ENCODE data around the gene PLCL2.
A peak's percentile ranks its signal among the peaks of the same experiment; 100 is the strongest.

Gene PLCL2

GRCh38 chr3:17052363-17052762, 167.6 kb downstream of the PLCL2 start:
- DNase-seq, result no peak

DNA sequence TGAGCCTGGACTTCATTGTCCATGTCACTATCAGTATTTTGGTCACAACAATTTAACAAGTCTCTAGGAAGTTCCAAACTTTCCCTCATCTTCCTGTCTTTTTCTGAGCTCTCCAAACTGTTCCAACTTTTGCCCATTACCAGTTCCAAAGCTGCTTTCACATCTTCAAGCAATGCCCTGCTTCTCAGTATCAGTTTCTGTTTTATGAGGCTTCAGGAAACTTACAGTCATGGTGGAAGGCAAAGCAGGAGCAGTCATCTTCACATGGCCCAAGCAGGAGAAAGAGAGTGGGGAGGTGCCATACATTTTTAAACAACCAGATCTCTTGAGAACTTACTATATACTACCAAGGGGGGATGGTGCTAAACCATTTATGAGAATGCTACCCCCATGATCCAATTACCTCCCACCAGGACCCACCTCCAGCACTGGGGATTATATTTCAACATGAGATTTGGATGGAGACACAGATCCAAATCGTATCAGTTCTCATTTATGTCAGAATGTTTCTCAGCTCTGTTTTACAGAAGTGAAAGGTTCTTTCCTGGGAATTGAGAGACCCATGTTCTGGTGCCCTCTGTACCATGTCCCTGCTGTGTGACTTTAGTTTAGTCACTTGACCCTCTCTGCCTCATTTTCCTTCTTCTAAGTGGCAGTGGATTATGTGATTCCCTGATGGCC, 169.7 kb downstream of the PLCL2 start:
- DNase-seq, result no peak

- no peak for DNase-seq
Measured at GRCh38 chr3:17054982-17055343, 170.2 kb downstream of the PLCL2 start.

GRCh38 chr3:17055374-17056276, 170.9 kb downstream of the PLCL2 start:
- DNase-seq, result no peak

GRCh38 chr3:17057321-17057720, 172.6 kb downstream of the PLCL2 start:
- DNase-seq, result no peak

DNA sequence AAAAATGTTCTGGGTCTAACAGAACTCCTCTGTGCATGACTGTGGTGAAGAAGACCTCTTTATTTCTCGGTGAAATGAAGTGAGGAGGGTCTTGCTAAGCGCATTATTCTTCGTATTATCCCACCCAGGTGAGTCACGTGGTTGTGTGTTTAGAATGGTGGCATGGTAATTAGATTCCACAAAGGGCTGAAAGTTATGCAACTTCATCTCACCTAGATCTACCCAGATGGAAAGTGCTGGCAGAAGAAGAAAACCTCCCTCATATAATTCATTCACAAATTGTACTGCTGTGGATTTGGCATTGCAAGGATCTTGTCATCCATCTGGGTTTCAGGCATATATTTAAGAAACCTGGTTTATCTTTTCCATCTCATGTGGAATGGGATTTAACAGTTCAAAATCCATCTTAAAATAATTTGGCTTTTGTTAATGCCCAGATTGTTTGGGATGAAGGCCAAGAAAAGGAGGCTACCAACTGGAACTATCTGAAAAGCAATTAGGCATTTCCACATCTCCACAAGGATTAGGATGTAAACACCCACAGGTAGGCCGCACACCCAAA, 175.3 kb downstream of the PLCL2 start:
- DNase-seq, result no peak

DNA sequence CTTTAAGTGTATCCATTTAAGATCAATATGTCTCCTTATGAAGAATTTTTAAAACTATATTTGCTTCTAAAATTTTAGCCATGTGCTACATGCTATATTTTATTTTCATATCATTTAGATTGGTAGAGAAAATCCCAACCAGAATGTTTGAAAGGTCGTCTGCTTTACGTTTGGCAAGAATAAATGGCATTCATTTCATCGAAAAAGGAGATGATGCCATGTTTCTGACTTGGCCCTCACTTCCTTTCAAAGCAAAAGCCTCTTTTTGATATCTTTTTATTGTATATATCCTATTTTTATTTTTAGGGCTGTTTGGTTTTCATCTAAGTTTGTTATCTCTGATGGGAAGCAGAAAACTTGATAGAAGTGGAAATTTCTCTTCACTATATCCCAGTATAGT, 176.2 kb downstream of the PLCL2 start:
- DNase-seq, result no peak

GRCh38 chr3:17062736-17063135, 178.0 kb downstream of the PLCL2 start:
- DNase-seq, result no peak

GRCh38 chr3:17063596-17063995, 178.8 kb downstream of the PLCL2 start:
- DNase-seq, result no peak

GRCh38 chr3:17065315-17065714, 180.6 kb downstream of the PLCL2 start:
- DNase-seq, result no peak

DNA sequence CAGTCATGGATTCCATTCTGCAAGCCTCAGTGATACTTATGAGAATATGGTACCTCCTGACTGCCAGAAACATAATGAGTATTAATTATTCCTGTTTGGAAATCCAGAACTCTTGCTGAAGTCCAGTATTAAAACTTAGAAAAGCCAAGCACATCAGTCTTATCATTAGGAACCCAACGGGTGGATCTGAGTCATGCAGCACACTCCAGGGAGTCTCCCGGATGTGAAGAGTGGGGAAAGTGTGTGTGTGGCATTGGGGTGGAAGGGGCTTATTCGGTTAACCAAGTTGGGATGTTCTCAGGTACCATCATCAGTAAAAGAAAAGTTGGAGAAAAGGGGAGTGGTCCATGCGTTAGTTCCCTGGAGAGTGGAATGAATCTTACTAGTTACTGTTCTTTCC, 181.1 kb downstream of the PLCL2 start:
- no peak for DNase-seq

DNA sequence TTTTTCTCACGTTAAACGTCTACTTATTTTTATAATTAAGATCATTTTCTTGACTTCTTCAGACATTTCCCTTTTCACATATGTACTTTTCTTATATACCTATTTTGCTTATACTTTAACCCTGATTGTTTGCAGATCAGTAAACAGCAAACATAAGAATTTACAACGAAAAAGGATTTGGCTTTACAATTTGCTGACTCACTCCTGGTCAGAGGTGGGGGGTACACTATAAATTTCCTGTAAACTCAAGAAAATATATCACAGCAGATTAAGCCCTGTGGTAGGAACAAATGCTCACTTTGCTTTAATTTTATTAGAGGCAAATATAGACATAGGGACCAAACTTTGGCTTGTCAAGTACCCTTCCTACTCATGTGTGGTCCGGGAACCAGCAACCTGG, 185.0 kb downstream of the PLCL2 start:
- no peak for DNase-seq

- peak; percentile 71 for DNase-seq
Measured at GRCh38 chr3:17070161-17070959, 185.6 kb downstream of the PLCL2 start.

DNA sequence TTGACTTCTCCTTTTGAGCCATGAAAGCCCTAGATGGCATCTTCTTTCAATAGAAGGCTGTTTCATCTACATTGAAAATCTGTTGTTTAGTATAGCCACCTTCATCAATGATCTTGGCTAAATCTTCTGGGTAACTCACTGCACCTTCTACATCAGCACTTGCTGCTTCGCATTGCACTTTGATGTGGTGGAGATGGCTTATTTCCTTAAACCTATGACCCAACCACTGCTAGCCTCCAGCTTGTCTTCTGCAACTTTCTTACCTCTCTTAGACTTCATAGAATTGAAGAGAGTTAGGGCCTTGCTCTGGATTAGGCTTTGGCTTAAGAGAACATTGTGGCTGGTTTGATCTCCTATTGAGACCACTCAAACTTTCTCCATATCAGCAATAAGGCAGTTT, 189.8 kb downstream of the PLCL2 start:
- DNase-seq, result no peak

DNA sequence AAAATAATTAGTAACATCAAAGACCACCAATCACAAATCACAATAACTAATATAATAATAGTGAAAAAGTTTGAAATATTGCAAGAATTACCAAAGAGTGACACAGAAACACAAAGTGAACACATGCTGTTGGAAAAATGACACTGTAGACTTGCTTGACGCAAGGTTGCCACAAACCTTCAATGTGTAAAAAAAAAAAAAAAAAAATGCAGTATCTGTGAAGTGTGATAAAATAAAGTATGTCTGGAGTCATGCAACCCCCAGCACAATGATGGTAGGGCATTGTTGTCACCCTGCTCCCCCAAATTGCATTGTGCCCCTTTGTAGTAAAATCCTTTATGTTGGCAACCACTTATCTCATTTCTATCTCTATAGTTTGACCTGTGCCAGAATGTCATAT, 190.6 kb downstream of the PLCL2 start:
- no peak for DNase-seq

DNA sequence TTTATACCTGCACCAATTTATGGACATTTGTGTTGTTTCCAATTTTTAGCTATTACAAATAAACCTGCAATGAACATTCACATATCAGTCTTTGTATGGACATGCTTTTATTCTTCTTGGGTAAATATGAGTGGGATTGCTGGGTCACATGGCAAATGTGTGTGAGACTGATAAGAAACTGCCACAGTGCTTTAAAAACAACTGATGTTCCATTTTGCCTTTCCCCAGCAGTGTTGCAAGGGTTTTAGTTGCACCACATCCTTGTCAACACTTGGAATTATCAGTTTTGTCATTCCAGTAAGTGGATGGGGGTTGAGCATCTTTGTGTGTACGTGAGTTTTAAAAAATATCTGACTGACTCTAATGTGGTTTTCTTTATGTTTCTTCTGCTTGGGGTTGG, 191.2 kb downstream of the PLCL2 start:
- DNase-seq, result no peak

- DNase-seq, result no peak
Measured at GRCh38 chr3:17076940-17077605, 192.3 kb downstream of the PLCL2 start.

- no peak for DNase-seq
Measured at GRCh38 chr3:17077606-17078005, 192.9 kb downstream of the PLCL2 start.

DNA sequence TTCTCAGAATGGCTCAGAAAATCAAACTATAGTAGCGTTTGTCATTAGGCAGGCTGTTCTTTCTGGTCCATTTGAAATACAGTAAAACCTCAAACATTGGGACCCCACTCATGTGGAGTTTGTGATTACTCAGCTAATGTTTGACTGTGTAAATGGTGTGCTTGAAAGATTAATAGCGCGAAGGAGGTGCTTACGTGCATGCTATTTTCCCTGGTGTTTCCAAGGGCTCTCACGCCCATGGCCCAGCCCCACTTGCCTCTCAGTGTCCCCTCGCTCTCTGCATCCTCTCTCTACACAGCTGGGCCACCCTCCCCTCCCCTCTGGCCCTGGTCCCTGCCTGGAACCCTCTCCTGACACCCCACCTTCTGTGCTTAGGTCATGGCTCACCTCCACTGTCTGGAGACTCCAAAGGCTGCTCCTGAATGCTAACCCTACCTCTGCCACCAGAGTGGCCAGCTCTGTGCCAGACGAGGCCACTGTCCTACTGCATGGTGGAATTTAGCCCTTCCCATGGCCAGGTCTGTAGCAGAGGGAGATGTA, 194.2 kb downstream of the PLCL2 start:
- DNase-seq, result no peak

DNA sequence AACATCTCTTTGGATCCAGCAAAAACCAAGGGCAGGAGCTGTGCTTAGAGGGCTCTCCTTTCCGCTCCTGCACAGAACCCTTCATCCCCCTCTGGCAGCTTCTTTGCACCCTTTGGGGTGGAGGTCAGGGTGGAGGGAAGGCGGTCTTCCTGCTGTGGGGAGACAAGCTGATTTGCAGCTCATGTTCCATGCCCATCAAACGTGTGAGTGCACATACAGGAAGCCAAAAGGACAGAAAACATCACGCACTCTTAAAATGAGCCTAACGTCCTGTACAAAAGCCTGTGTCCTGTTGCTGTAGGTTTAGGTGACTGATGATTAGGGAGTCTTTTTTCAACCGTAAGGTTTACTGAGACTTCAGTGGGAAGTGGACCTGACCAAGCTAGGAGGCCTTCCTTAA, 195.2 kb downstream of the PLCL2 start:
- DNase-seq, result no peak

- DNase-seq, result no peak
Measured at GRCh38 chr3:17081520-17081919, 196.8 kb downstream of the PLCL2 start.

DNA sequence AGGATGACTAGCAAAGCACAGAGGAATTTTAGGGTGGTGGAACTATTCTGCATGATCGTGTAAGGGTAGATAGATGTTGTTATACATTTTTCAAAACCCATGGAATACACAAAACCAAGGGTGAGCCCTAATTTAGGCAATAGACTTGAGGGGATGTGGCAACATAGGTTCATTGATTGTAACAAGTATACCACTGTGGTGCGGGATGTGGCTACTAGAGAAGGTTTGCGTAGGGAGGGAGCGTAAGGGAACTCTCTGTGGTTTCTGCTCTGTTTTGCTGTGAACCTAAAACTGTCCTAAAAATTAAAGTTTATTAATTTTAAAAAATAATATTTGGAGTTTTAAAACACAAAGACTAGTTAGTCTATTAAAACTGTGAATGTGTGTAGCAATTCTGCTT, 202.8 kb downstream of the PLCL2 start:
- DNase-seq, result no peak
